Astrocyte (in vitro differentiated cells and primary cell): ENCODE data around the gene NR1D1. TPM values are rescaled to one million over a fixed set of nuclear protein-coding genes. Genes with fewer than 3 reads are reported as not detected.

Source experiments
- DNase-seq: peaks from one replicate; pipeline ENCODE4 v3.0.0-alpha.2; 2010; ENCODE audit warnings: low read depth
- FAIRE-seq: peaks from 2 replicates; lab custom pipeline; 2011; peaks lifted over from hg19 to GRCh38; lab: Jason Lieb, UNC
- H2AFZ ChIP-seq: 2 replicates; pipeline ENCODE4 v1.6.0; 2012; ENCODE audit warnings: low read depth, low read length, inconsistent platforms
- H3K27ac ChIP-seq: 2 replicates; pipeline ENCODE4 v1.5.1; 2011; ENCODE audit warnings: low read depth, low read length, inconsistent platforms
- H3K27me3 ChIP-seq: 2 replicates; pipeline ENCODE4 v1.6.0; 2011; ENCODE audit warnings: low read length, inconsistent platforms; ENCODE audit not compliant: insufficient read depth
- H3K36me3 ChIP-seq: 2 replicates; pipeline ENCODE4 v1.5.1; 2011; ENCODE audit warnings: low read length, inconsistent platforms; ENCODE audit not compliant: insufficient read depth
- H3K4me1 ChIP-seq: 2 replicates; pipeline ENCODE4 v1.5.1; 2011; ENCODE audit warnings: low read length, inconsistent platforms; ENCODE audit not compliant: insufficient read depth
- H3K4me2 ChIP-seq: 2 replicates; pipeline ENCODE4 v1.6.0; 2012; ENCODE audit warnings: low read length, inconsistent platforms
- H3K4me3 ChIP-seq: 2 replicates; pipeline ENCODE4 v1.5.1; 2011; ENCODE audit warnings: low read depth, mild to moderate bottlenecking, low read length, inconsistent platforms; ENCODE audit not compliant: insufficient read depth
- H3K79me2 ChIP-seq: 2 replicates; pipeline ENCODE4 v1.6.0; 2012; ENCODE audit warnings: mild to moderate bottlenecking, low read length, inconsistent platforms; ENCODE audit not compliant: insufficient read depth
- H3K9ac ChIP-seq: 2 replicates; pipeline ENCODE4 v1.6.0; 2012; ENCODE audit warnings: mild to moderate bottlenecking, low read length, inconsistent platforms
- H3K9me3 ChIP-seq: 2 replicates; pipeline ENCODE4 v1.5.1; 2012; ENCODE audit warnings: low read depth, mild to moderate bottlenecking, low read length, inconsistent platforms; ENCODE audit not compliant: insufficient read depth
- H4K20me1 ChIP-seq: 2 replicates; pipeline ENCODE4 v1.6.0; 2012; ENCODE audit warnings: low read length, inconsistent platforms; ENCODE audit not compliant: insufficient read depth
- H3K27ac Mint-ChIP-seq: one replicate; pipeline ENCODE4 v1.8.0; 2021; ENCODE audit warnings: mild to moderate bottlenecking, mixed read lengths; ENCODE audit not compliant: unreplicated experiment
- H3K27me3 Mint-ChIP-seq: one replicate; pipeline ENCODE4 v1.8.0; 2021; ENCODE audit warnings: low read depth, mixed read lengths; ENCODE audit not compliant: unreplicated experiment
- H3K36me3 Mint-ChIP-seq: one replicate; pipeline ENCODE4 v1.8.0; 2021; ENCODE audit warnings: low read depth, mixed read lengths; ENCODE audit not compliant: unreplicated experiment
- H3K4me1 Mint-ChIP-seq: one replicate; pipeline ENCODE4 v1.8.0; 2021; ENCODE audit warnings: low read depth, mixed read lengths; ENCODE audit not compliant: unreplicated experiment
- H3K4me3 Mint-ChIP-seq: one replicate; pipeline ENCODE4 v1.8.0; 2021; ENCODE audit warnings: mild to moderate bottlenecking, moderate library complexity, mixed read lengths; ENCODE audit not compliant: unreplicated experiment
- H3K9me3 Mint-ChIP-seq: one replicate; pipeline ENCODE4 v1.8.0; 2021; ENCODE audit warnings: mild to moderate bottlenecking, mixed read lengths; ENCODE audit not compliant: unreplicated experiment
- EZH2 ChIP-seq: IDR thresholded peaks from 2 replicates; pipeline ENCODE4 v1.6.1; 2012; ENCODE audit warnings: mild to moderate bottlenecking, low read length, inconsistent platforms; ENCODE audit not compliant: insufficient read depth
- total RNA-seq: library from RNA; stranded (reverse); gene quantifications from 2 replicates; pipeline ENCODE4 v1.2.1, GENCODE V29; 2021
- TF ChIP-seq, protein P1 (sequence below): IDR thresholded peaks from 2 replicates; pipeline ENCODE4 v1.5.1; 2011; ENCODE audit warnings: low read depth, mild to moderate bottlenecking, inconsistent platforms, low read length, moderate library complexity; ENCODE audit not compliant: insufficient read depth

Gene NR1D1
- total RNA-seq, 1 donor from 2014 or later = 8.7 TPM

DNA sequence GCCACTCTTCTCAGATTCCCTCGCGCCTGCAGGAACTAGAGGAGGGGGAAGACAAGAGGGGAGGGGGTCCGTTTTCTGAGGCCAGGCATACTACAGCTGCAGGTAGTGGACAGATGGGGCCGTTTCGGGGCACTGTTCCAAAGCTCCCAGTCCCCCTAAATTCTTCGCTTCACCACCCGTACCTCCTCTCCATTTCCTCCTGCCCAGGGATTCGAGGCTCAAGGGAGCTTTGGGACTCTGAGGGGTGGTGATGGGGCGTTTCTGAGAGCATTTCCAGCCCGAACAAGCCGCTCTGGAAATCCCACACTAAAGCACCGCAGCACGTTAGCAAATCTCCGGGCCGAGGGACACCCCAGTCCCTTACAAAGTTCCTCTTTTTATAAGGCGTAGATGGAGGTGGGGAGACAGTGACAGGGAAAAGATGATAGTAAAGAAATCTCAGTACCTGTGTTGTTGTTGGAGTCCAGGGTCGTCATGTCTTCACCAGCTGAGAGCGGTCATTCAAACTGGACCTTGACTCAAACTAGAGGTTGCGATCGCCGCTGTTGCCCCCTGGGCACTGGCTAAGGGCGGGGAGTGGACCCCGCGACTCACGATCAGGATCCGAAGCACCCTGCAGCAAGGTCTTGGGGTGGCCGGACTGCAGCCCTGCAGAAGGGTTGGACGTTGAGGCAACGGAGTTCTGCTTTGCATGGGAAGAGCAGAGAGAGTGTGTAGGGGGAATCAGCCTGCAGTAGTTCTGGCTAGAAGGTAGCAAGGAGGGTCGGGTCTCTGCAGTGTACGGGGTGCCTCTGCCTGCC, 570 bp downstream of the NR1D1 start:
- peak overlapping the region; percentile 97 for H3K4me3 Mint-ChIP-seq
- DNase-seq (no peak), FAIRE-seq (no peak)
- peak overlapping the region; percentile 94 for H3K27ac Mint-ChIP-seq
- Histone ChIP-seq H3K36me3 (no peaks in the 10 kb centered on the region), H3K9ac (peak overlapping the region; percentile 89), H3K4me1 (peaks cover 34% of the 10 kb centered on the region), H3K27me3 (no peaks in the 10 kb centered on the region), H4K20me1 (no peaks in the 10 kb centered on the region), H3K27ac (peak overlapping the region; percentile 96), H3K4me3 (peak overlapping the region; percentile 74), H2AFZ (peak overlapping the region; percentile 69), H3K4me2 (peak overlapping the region; percentile 91), H3K79me2 (peaks cover 17% of the 10 kb centered on the region), H3K9me3 (no peaks in the 10 kb centered on the region)
- peaks cover 16% of the 10 kb centered on the region for H3K36me3 Mint-ChIP-seq
- H3K27me3 Mint-ChIP-seq = peaks cover 3% of the 10 kb centered on the region
- no peaks in the 10 kb centered on the region for H3K9me3 Mint-ChIP-seq
- H3K4me1 Mint-ChIP-seq = peaks cover 37% of the 10 kb centered on the region
- TF ChIP-seq, protein P1, sequence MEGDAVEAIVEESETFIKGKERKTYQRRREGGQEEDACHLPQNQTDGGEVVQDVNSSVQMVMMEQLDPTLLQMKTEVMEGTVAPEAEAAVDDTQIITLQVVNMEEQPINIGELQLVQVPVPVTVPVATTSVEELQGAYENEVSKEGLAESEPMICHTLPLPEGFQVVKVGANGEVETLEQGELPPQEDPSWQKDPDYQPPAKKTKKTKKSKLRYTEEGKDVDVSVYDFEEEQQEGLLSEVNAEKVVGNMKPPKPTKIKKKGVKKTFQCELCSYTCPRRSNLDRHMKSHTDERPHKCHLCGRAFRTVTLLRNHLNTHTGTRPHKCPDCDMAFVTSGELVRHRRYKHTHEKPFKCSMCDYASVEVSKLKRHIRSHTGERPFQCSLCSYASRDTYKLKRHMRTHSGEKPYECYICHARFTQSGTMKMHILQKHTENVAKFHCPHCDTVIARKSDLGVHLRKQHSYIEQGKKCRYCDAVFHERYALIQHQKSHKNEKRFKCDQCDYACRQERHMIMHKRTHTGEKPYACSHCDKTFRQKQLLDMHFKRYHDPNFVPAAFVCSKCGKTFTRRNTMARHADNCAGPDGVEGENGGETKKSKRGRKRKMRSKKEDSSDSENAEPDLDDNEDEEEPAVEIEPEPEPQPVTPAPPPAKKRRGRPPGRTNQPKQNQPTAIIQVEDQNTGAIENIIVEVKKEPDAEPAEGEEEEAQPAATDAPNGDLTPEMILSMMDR = no peak
- no peak for TF ChIP-seq EZH2

DNA sequence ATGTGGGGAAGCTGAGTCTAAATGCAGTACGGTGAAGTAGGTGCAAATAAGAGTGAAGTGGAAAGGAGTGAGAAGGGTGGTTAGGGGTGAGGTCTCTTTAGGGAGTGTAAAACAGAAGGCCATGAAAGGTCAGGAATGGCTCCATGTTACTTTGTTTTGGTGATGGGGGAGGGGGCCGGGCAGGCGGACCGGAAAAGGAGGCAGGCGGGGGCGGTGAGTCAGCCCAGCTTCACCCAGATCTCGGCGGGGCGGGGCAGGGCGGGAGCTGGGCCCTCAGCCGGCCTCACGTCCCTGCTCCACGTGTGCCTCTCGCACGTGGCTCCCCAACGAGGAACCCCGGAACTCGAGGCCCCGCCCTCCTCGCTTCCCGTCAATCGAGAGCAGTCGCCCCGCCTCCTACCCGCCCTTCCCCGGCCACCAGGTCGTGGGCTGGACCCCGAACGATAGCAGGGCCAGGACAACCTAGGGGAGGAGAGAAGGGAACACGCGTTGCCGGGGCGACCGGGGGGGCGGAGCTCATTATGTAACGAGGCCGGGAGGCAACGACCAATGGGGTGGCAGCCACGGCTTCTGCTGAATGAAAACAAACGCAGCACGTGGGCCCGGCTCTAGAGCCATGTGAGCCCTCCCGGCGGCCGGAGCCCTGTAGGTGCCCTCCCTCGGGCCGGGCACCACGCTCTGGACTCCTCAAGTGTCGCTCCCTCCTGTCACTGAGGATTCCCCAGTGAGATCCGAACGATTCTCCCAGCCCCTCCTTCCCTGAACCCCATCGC, 1.4 kb downstream of the NR1D1 start:
- Histone ChIP-seq H3K27ac (peak overlapping the region; percentile 96), H2AFZ (peak overlapping the region; percentile 73)
- H3K27ac Mint-ChIP-seq = peak overlapping the region; percentile 97

More for the DNA sequence above, 1.4 kb downstream of the NR1D1 start:
- FAIRE-seq = no peak
- Histone ChIP-seq H3K4me2 (peak overlapping the region; percentile 91), H3K4me1 (peaks cover 34% of the 10 kb centered on the region), H3K79me2 (peaks cover 17% of the 10 kb centered on the region), H3K27me3 (no peaks in the 10 kb centered on the region), H3K4me3 (peak overlapping the region; percentile 74), H3K9ac (peak overlapping the region; percentile 89), H3K9me3 (no peaks in the 10 kb centered on the region), H4K20me1 (no peaks in the 10 kb centered on the region), H3K36me3 (peaks cover 3% of the 10 kb centered on the region)
- peak; percentile 93 for DNase-seq
- no peaks in the 10 kb centered on the region for H3K27me3 Mint-ChIP-seq
- H3K4me3 Mint-ChIP-seq = peak overlapping the region; percentile 97
- H3K9me3 Mint-ChIP-seq = no peaks in the 10 kb centered on the region
- H3K4me1 Mint-ChIP-seq = peaks cover 32% of the 10 kb centered on the region
- peaks cover 21% of the 10 kb centered on the region for H3K36me3 Mint-ChIP-seq
- TF ChIP-seq, protein P1 = no peak
- no peak for TF ChIP-seq EZH2
